A549 (cell line): Measurements from ENCODE around the gene LMF1. TPM values are rescaled to one million over a fixed set of nuclear protein-coding genes. Genes with fewer than 3 reads are reported as not detected.
A peak's percentile ranks its signal among the peaks of the same experiment; 100 is the strongest.

Experiments
- ATAC-seq, 2 experiments: fragments of 200-7000 bp in 1 of 2; fragments of >200 bp in 1 of 2; cut with Nextera tagmentation in 1 of 2; cut with Tn5 transposase in 1 of 2; 3 replicates each; pipeline versions ENCODE4 v1.8.0 to v1.9.1; 2018 to 2020; ENCODE audit warnings: mild to moderate bottlenecking in 1 of 2, moderate library complexity in 1 of 2
- CTCF ChIA-PET: fragments of 300-600 bp; sonication (Branson Sonifier 250); formaldehyde crosslinking; extraction: SDS; loops from one replicate; lab custom pipeline; 2021; ENCODE audit warnings: antibody characterized with exemption, inconsistent platforms; lab: Yijun Ruan, JAX
- POLR2A ChIA-PET: fragments of 350-600 bp; formaldehyde crosslinking; extraction: SDS; loops from one replicate; lab custom pipeline; 2021; ENCODE audit warnings: antibody characterized with exemption, inconsistent platforms; lab: Yijun Ruan, JAX
- DNase-seq, 2 experiments: peaks; one replicate each; pipeline versions ENCODE4 v3.0.0 to v3.0.0-alpha.2; 2011 to 2016; ENCODE audit warnings: low read depth in 1 of 2, low spot score in 1 of 2
- FAIRE-seq: peaks from 2 replicates; lab custom pipeline; 2011; peaks lifted over from hg19 to GRCh38; lab: Jason Lieb, UNC
- H3K27ac ChIP-seq, 2 experiments: fragments of >200 bp; sonication (Bioruptor Twin); formaldehyde crosslinking; 3 replicates each; pipeline ENCODE4 v1.5.1; 2016 to 2017
- H3K4me1 ChIP-seq: fragments of >200 bp; sonication (Bioruptor Twin); formaldehyde crosslinking; 3 replicates; pipeline ENCODE4 v1.6.1; 2016
- H3K4me2 ChIP-seq: fragments of >200 bp; sonication (Bioruptor Twin); formaldehyde crosslinking; 3 replicates; pipeline ENCODE4 v1.6.1; 2016
- H3K4me3 ChIP-seq: fragments of >200 bp; sonication (Bioruptor Twin); formaldehyde crosslinking; 3 replicates; pipeline ENCODE4 v1.5.1; 2016
- H3K9me3 ChIP-seq: fragments of >200 bp; sonication (Bioruptor Twin); formaldehyde crosslinking; 3 replicates; pipeline ENCODE4 v1.6.1; 2016
- ATOH8 ChIP-seq: fragments of 250-450 bp; sonication (Bioruptor Pico); IDR thresholded peaks from 2 replicates; pipeline ENCODE4 v1.5.0; 2020; ENCODE audit warnings: low read depth, mild to moderate bottlenecking, moderate library complexity
- BHLHE40 ChIP-seq: IDR thresholded peaks from 2 replicates; pipeline ENCODE4 v1.6.1; 2012; ENCODE audit warnings: low read depth, low read length, inconsistent platforms
- CBX8 ChIP-seq: fragments of 200-600 bp; sonication (generic); IDR thresholded peaks from 2 replicates; pipeline ENCODE4 v1.6.1; 2016
- CHD4 ChIP-seq: fragments of 200-600 bp; sonication (generic); IDR thresholded peaks from 2 replicates; pipeline ENCODE4 v1.6.1; 2016; ENCODE audit warnings: antibody characterized with exemption, mild to moderate bottlenecking, borderline replicate concordance
- CTCF ChIP-seq: fragments of >200 bp; sonication (Bioruptor Twin); formaldehyde crosslinking; IDR thresholded peaks from 3 replicates; pipeline ENCODE4 v1.5.1; 2016
- E2F6 ChIP-seq: IDR thresholded peaks from 2 replicates; pipeline ENCODE4 v1.6.1; 2012; ENCODE audit warnings: low read depth, borderline replicate concordance
- EHF ChIP-seq: fragments of 250-450 bp; sonication (Bioruptor Pico); IDR thresholded peaks from 2 replicates; pipeline ENCODE4 v1.5.0; 2020; ENCODE audit warnings: mild to moderate bottlenecking
- ESRRA ChIP-seq: fragments of 150-350 bp; IDR thresholded peaks from 2 replicates; pipeline ENCODE4 v1.6.1; 2014; ENCODE audit warnings: mild to moderate bottlenecking, low read length, borderline replicate concordance
- FOSB ChIP-seq: fragments of 250-450 bp; sonication (Bioruptor Pico); IDR thresholded peaks from 2 replicates; pipeline ENCODE4 v1.5.0; 2020; ENCODE audit warnings: mild to moderate bottlenecking, moderate library complexity
- FOSL2 ChIP-seq, 2 experiments: fragments of 450-650 bp in 1 of 2; fragments of >200 bp in 1 of 2; sonication (Bioruptor Twin) in 1 of 2; formaldehyde crosslinking; IDR thresholded peaks; 2 replicates each; pipeline versions ENCODE4 v1.5.0 to v1.6.1; 2016 to 2020; ENCODE audit warnings: mild to moderate bottlenecking in 1 of 2, moderate library complexity in 1 of 2
- FOXS1 ChIP-seq: fragments of 250-450 bp; sonication (Bioruptor Pico); IDR thresholded peaks from 2 replicates; pipeline ENCODE4 v1.5.0; 2020; ENCODE audit warnings: mild to moderate bottlenecking, moderate library complexity
- GATA3 ChIP-seq: IDR thresholded peaks from 2 replicates; pipeline ENCODE4 v1.6.1; 2012; ENCODE audit warnings: borderline replicate concordance
- HOXA7 ChIP-seq: fragments of 250-450 bp; sonication (Bioruptor Pico); IDR thresholded peaks from 2 replicates; pipeline ENCODE4 v1.5.0; 2020; ENCODE audit warnings: mild to moderate bottlenecking, moderate library complexity
- HOXB13 ChIP-seq: fragments of 250-450 bp; sonication (Bioruptor Pico); IDR thresholded peaks from 2 replicates; pipeline ENCODE4 v1.5.0; 2020; ENCODE audit warnings: low read depth, mild to moderate bottlenecking, moderate library complexity
- JUN ChIP-seq, 2 experiments: fragments of >200 bp; sonication (Bioruptor Twin); formaldehyde crosslinking; IDR thresholded peaks; 2 replicates in 1 of 2; 3 replicates in 1 of 2; pipeline ENCODE4 v1.6.1; 2016 to 2017
- JUNB ChIP-seq: fragments of >200 bp; sonication (Bioruptor Twin); formaldehyde crosslinking; IDR thresholded peaks from 2 replicates; pipeline ENCODE4 v1.6.1; 2016
- MAFK ChIP-seq: fragments of 450-650 bp; IDR thresholded peaks from 2 replicates; pipeline ENCODE4 v1.6.1; 2014; ENCODE audit not compliant: partially characterized antibody
- NFE2L2 ChIP-seq: fragments of 150-350 bp; conservative IDR thresholded peaks from 2 replicates; pipeline ENCODE4 v1.6.1; 2014; ENCODE audit warnings: low read length
- POLR2A ChIP-seq: IDR thresholded peaks from 2 replicates; pipeline ENCODE4 v1.6.1; 2012; ENCODE audit warnings: mild to moderate bottlenecking, low read length
- POLR2AphosphoS2 ChIP-seq: conservative IDR thresholded peaks from 2 replicates; pipeline ENCODE4 v1.6.1; 2012; ENCODE audit warnings: low read length, improper control_type of control experiment, inconsistent platforms
- TFCP2L1 ChIP-seq: fragments of 250-450 bp; sonication (Bioruptor Pico); IDR thresholded peaks from 2 replicates; pipeline ENCODE4 v1.5.0; 2021; ENCODE audit warnings: mild to moderate bottlenecking
- USF2 ChIP-seq: fragments of 450-650 bp; IDR thresholded peaks from 2 replicates; pipeline ENCODE4 v1.6.1; 2014; ENCODE audit warnings: antibody characterized with exemption
- ZFP36 ChIP-seq: fragments of 450-650 bp; IDR thresholded peaks from 2 replicates; pipeline ENCODE4 v1.6.1; 2014; ENCODE audit warnings: borderline replicate concordance; ENCODE audit not compliant: partially characterized antibody
- WGBS: methylation state at CpG from one replicate; pipeline ENCODE4 v1.1.6; 2017; ENCODE audit errors: missing lambda C conversion rate; 5-methylcytosine and 5-hydroxymethylcytosine counted together
- polyA plus RNA-seq, 4 experiments: library from polyadenylated mRNA; depleted of rRNA in 3 of 4; stranded (reverse); fragments of >200 nt; fragmentation: RNase III in 1 of 4; extraction: RNeasy Plus Mini Kit Qiagen cat#74134 plus additional on column Dnase treatment in 1 of 4; gene quantifications; 2 replicates in 3 of 4; 3 replicates in 1 of 4; pipeline ENCODE4 v1.2.3, GENCODE V29; 2011 to 2017

Gene LMF1
- polyA plus RNA-seq, 2 of the 4 experiments (the other 2 are of a cell fraction) = 8.8 to 10.9 TPM

GRCh38 chr16:997440-998051, 26.8 kb upstream of the LMF1 start:
- WGBS = 18% methylated on average over 22 of the region's 39 CpGs
- H3K4me1 ChIP-seq = peaks cover 18% of the 10 kb centered on the region
- DNase-seq = peak; percentile 49 to 72
- TF ChIP-seq GATA3 (no peak), FOXS1 (CRISPR knock-in tag) (no peak), TFCP2L1 (CRISPR knock-in tag) (no peak), USF2 (no peak), JUNB (no peak), POLR2A (0 out of 2 replicates have a peak, but pooled peaks have one; percentile 7)
- TF ChIP-seq, all 56 proteins: peak for 1
- FAIRE-seq (no peak), ATAC-seq (peak; percentile 46 to 71)
- Histone ChIP-seq H3K9me3 (no peaks in the 10 kb centered on the region; the same call in 2 of the 3 replicates), H3K4me2 (peak overlapping the region; percentile 85), H3K27ac (peak overlapping the region; percentile 64 to 80), H3K4me3 (peak overlapping the region; percentile 33)
- ChIA-PET POLR2A (interaction anchor here (1.7 kb wide), 1 partner anchor 28 kb away, joined by 4 read pairs; no protein-coding TSS in a partner anchor), CTCF (interaction anchor here (0.7 to 7.4 kb wide), 8 partner anchors 10 to 119 kb away, joined by 3 to 37 read pairs (median 4); partner anchors contain the start of gene SOX8)

- ChIA-PET CTCF (interaction anchor here (0.7 to 7.4 kb wide), 5 partner anchors 11 to 197 kb away, joined by 3 to 37 read pairs (median 7); partner anchors contain the start of gene SOX8), POLR2A (interaction anchor here (1.7 kb wide), 1 partner anchor 27 kb away, joined by 4 read pairs; no protein-coding TSS in a partner anchor)
- H3K4me3 ChIP-seq = no peak overlapping the region; the same call in 2 of the 3 replicates
- H3K4me2 ChIP-seq = peak overlapping the region; percentile 85
- H3K27ac ChIP-seq = peak overlapping the region; percentile 64 to 80; a peak in 4 of 6 replicates
- TF ChIP-seq EHF (CRISPR knock-in tag) (no peak), HOXA7 (no peak), BHLHE40 (no peak), JUN (IDR thresholded peaks at IDR 0.05) (no peak), ZFP36 (no peak), HOXB13 (CRISPR knock-in tag) (no peak), ESRRA (no peak), E2F6 (no peak), FOSB (no peak), FOSL2 (IDR thresholded peaks at IDR 0.05) (no peak), FOSL2 (CRISPR knock-in tag; IDR thresholded peaks at IDR 0.05) (no peak), ATOH8 (CRISPR knock-in tag) (no peak), CTCF (no peak), CBX8 (no peak), NFE2L2 (no peak), POLR2AphosphoS2 (no peak), MAFK (no peak), CHD4 (no peak)
- 49% methylated on average over 6 of the region's 6 CpGs for WGBS
- FAIRE-seq (no peak), DNase-seq (no peak), ATAC-seq (no peak)
- no peaks in the 10 kb centered on the region; the same call in 2 of the 3 replicates for H3K9me3 ChIP-seq
- H3K4me1 ChIP-seq = peaks cover 12% of the 10 kb centered on the region
Measured at GRCh38 chr16:996681-997080, 25.9 kb upstream of the LMF1 start.
